Activated CD8-positive, alpha-beta memory T cell treated with anti-CD3 and anti-CD28 coated beads for 24 hours (primary cell): ENCODE measurements around the gene DDAH1.

Source experiments
- DNase-seq: peaks from one replicate; pipeline ENCODE4 v3.0.0-alpha.2; 2020

The DDAH1 gene

GRCh38 chr1:85386068-85386722 lies 78.8 kb downstream of the DDAH1 start:
- no peak for DNase-seq

- DNase-seq, result no peak
Observed at GRCh38 chr1:85379203-85380136, 85.5 kb downstream of the DDAH1 start.

GRCh38 chr1:85378534-85378933 lies 86.4 kb downstream of the DDAH1 start:
- no peak for DNase-seq

- DNase-seq, result no peak
Observed at GRCh38 chr1:85376356-85376755, 88.6 kb downstream of the DDAH1 start.

GRCh38 chr1:85375493-85375892 lies 89.5 kb downstream of the DDAH1 start:
- DNase-seq, result no peak

- DNase-seq, result no peak
Observed at GRCh38 chr1:85374160-85374559, 90.8 kb downstream of the DDAH1 start.

GRCh38 chr1:85373378-85373708 lies 91.6 kb downstream of the DDAH1 start:
- DNase-seq, result no peak

GRCh38 chr1:85372683-85373377 lies 92.1 kb downstream of the DDAH1 start:
- no peak for DNase-seq

GRCh38 chr1:85371021-85371420 lies 93.9 kb downstream of the DDAH1 start:
- DNase-seq, result no peak

GRCh38 chr1:85368073-85368770 lies 96.7 kb downstream of the DDAH1 start:
- DNase-seq, result no peak

GRCh38 chr1:85366391-85367170 lies 98.4 kb downstream of the DDAH1 start:
- no peak for DNase-seq

GRCh38 chr1:85365851-85366250 lies 99.1 kb downstream of the DDAH1 start:
- DNase-seq, result no peak

- no peak for DNase-seq
Observed at GRCh38 chr1:85363521-85363920, 101.4 kb downstream of the DDAH1 start.

GRCh38 chr1:85363092-85363491 lies 101.9 kb downstream of the DDAH1 start:
- DNase-seq, result no peak

- DNase-seq, result no peak
Observed at GRCh38 chr1:85361606-85362296, 103.2 kb downstream of the DDAH1 start.

- no peak for DNase-seq
Observed at GRCh38 chr1:85360730-85361493, 104.0 kb downstream of the DDAH1 start.

GRCh38 chr1:85359874-85360721 lies 104.9 kb downstream of the DDAH1 start:
- no peak for DNase-seq

GRCh38 chr1:85358702-85359438 lies 106.1 kb downstream of the DDAH1 start:
- no peak for DNase-seq

- DNase-seq, result no peak
Observed at GRCh38 chr1:85357817-85358216, 107.1 kb downstream of the DDAH1 start.
